HG02840 (cell line): Measurements from ENCODE around the gene ZFP14.
A peak's percentile ranks its signal among the peaks of the same experiment; 100 is the strongest.

Experiments
- ATAC-seq: cut with Tn5 transposase; IDR thresholded peaks from one replicate; pipeline ENCODE4 v1.9.1; 2021; ENCODE audit warnings: mild to moderate bottlenecking, moderate library complexity, moderate number of reproducible peaks; ENCODE audit not compliant: unreplicated experiment, low FRiP score

Gene ZFP14

DNA sequence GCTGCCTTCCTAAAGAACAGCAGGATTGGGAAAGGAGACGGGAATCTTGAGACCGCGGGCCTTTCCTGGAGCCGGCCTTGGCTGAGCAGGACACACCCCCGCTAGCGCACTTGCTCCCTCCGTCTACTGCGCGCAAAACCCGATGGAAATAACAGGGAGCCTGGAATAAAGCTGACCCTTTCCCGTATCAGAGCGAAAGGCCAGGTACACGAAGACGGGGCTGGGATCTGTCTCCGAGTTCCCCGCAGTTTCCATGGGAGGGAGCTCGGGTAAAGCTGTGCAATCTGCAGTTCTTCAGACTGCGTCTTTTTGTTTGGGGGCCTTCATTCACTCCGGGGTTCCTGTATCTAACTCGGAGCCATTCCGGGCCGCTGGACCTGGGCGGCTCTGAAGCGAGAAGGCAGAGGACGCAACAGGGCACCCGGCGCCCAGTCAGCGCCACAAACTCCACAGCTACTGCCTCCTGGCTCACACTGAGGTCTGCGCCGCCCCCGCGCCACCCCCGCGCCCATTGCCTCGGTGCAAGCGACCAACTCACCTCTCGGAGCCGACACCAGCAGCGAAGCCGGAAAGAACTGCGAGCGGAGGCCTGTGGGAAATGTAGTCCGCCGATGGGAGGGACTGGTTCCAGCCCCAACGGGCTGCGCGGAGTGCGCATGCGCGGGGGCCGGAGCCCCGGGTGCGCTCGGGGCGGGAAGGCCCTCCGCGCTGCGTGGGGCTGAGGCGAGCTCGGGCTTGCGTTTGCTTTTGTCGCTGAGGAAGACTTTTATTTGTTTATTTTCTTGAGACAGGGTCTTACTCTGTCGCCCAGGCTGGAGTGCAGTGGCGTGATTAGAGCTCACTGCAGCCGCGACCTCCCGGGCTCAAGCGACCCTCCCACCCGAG, at the start of gene ZFP14:
Gene ZFP14, minus strand, starts transcription at position 577 of the 885 bp plus-strand sequence. CDS start 11,309 bp downstream, outside the sequence.
- peak; percentile 96 for ATAC-seq

DNA sequence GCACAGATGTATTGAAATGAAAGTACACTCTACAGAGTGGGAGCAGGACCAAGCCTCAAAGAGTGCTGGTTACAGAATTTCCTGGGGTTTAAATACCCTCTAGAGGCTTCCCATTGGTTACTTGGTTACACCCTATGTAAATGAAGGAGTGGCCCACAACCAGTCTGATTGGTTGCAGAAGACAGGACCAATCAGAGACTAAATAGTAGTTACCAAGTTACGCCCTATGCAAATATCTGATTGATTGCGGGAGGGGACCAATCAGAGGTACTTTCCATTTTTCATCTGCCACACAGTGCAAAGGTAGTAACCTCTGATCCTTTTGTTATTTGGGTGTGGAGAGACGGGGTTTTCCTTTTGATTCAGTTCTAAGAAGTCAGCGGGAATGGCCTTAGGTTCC, 44.9 kb upstream of the ZFP14 start:
- no peak for ATAC-seq

GRCh38 chr19:36421749-36422481, 42.9 kb upstream of the ZFP14 start:
- no peak for ATAC-seq

DNA sequence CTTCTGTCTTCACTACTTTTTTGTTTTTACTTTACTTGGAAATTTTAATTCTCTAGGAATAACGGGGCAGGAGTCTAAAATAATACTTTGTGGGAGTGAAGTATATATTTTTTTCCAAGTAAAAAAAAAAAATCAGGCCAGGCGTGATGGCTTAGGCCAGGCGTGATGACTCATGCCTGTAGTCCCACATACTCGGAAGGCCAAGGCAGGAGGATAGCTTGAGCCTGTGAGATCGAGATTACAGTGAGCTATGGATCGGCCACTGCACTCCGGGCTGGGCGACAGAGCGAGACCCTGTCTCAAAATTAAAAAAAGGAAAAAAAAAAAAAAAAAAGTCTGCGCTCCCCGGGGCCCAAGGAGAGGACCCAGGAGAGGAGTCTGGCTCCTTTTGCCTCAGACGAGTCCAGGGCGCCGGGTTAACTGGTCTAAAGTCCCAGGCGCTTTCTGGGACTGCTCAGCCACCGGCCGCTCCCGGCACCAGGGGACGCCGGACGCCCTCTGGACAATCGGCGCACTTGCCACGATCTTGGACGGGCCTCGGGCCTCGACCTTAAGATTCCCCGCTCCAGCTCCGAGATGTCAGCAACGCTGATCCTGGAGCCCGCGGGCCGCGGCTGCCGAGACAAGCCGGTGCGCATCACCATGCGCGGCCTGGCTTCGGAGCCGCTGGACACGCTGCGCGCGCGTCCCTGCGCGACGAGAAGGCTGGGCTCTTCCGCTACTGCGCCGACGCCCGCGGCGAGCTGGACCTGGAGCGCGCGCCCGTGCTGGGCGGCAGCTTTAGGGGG, 42.2 kb upstream of the ZFP14 start:
- ATAC-seq: no peak

DNA sequence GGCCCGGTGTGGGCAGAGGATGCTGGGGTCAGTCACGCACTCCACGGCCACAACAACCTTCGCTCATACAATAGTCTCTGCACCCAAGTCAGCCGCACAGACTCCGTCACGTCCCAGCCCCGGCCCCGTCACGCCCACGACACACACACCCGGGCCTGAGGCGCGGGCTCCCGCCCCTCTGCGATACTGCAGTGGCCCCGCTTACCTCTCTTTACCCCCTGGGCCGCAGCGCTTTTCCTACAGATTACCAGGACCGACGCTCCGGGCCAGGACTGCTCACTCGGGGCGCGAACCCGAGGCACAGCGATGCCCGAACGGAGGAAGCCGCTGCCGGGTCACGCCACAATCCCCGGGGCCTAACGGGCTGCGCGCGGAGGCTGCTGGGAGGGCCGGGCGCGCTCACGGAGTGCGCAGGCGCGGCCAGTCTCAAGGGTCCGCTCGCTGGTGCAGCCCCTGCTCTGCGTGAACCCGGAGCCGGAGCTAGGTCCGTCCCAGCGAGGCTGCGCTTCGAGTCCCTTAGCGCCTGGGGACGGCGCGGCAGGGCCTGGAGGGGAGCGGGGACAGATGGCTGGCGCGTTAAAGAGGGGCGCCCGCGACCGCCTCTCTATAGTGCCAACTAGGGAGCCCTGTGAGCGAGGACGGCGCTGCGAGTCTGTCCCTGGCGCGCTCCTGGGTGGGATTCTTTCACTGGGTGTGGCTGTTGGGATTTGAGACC, 39.4 kb upstream of the ZFP14 start, which contains the start of gene ZFP82:
Gene ZFP82, minus strand, starts transcription at position 358 of the 715 bp plus-strand sequence. CDS start 8,855 bp downstream, outside the sequence.
- ATAC-seq: peak; percentile 86

- no peak for ATAC-seq
These were observed 38.8 kb upstream of the ZFP14 start for GRCh38 chr19:36417752-36418286.

DNA sequence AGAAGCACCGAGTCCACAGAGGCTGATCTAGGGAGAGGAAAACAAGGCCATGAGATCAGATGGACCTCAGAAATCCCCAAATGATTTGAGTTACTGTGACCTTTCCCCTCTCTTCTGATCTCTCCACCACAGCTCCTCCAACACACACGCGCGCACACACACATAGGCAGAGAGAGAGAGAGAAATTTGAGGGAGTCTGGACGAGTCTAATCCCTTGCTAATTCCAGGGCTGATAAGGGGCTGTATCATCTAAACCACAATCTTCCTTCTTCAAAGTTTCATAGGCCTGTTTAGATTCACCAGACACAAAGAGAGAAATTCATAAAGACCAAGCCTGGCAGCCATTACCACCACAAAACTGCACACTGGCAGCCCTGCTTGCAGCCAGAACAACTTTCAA, 30.8 kb upstream of the ZFP14 start:
- ATAC-seq: no peak

DNA sequence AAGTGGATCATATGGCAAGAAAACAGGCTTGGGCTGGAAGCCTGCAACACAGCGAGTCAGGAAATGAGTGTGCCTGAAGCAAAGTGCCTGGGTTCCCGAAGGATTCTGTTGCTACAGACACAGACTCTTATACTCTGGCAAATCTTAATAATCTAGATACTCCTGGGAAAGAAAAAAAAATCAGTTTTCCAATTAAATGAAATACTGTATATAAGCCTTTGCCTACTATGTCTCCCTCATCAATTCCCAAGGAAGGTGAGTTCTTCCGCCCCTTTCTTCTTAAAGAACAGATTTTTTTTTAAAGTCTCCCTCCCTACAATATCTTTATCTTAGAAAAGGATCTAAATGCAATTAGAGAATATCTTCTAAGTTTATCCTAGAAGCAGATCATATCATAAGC, 29.1 kb upstream of the ZFP14 start:
- ATAC-seq: no peak

DNA sequence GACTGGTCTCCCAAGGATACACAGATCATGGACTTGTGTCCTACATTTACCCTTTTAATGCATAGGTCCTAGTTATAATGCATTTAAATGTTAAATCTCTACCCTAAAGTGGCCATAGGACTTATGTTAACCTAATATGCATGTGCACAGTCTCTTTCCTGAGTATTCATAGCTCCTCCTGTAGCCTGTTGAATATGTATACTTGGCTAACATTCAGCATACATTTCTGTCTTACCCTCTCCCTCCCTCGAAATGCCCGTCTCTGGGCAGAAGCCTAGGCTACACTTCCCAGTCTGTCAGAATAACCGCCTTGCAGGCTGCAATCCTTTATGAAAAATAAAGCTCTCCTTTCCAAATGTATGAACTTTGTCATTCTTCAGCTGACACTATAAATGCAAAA, 25.5 kb upstream of the ZFP14 start:
- no peak for ATAC-seq

GRCh38 chr19:36401475-36401874, 22.5 kb upstream of the ZFP14 start:
- no peak for ATAC-seq

GRCh38 chr19:36398571-36398970, 19.6 kb upstream of the ZFP14 start:
- ATAC-seq: no peak

DNA sequence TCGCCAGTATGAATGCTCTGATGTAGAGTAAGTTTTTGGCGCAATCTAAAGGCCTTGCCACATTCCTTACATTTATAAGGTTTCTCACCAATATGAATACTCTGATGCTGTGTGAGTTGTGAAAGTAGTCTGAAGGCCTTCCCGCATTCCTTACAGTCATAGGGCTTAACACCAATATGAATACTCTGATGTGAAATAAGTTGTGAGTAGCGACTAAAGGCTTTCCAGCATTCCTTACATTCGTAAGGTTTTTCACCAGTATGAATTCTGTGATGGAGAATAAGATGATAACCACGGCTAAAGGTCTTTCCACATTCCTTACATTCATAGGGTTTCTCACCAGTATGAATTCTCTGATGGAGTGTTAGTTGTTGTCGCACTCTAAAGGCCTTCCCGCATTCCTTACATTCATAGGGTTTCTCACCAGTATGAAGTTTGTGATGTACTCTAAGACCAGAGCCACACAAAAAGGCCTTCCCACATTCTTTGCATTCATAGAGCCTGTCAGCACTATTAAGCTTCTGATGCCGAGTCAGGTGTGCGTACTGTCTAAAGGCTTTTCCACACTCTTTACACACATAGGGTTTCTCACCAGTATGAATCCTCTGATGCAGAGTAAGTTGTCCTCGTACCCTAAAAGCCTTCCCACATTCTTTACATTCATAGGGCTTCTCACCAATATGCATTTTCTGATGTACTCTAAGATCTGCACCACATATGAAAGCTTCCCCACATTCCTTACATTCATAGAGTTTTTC, 14.1 kb upstream of the ZFP14 start:
- ATAC-seq: no peak

GRCh38 chr19:36379510-36379819, 464 bp upstream of the ZFP14 start:
- no peak for ATAC-seq

DNA sequence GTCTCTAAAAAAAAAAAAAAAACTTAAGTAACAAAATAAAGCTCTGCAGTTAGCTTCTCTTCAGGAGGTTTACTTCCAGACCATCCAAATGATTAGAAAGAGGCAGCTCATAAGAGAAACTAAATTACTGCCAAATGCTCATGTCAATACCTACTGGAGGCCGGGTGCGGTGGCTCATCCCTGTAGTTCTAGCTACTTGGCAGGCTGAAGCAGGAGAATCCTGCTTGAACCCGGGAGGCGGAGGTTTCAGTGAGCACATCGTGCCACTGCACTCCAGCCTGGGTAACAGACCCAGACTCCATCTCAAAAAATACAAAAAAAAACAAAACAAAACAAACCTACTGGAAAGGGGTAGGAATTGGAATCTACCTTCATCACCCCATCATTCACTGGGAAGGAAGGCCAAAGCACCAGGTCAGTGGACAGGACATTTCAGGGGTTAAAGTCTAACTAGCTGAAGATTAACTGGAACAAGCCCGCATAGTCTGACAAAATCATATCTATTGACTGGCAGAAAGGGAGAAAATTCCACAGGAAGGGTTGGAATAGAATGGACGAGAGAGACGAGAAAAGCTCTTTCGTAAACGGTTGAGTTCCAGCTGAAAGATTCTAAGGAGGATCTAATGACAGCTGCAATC, 1.3 kb downstream of the ZFP14 start:
- ATAC-seq: no peak

DNA sequence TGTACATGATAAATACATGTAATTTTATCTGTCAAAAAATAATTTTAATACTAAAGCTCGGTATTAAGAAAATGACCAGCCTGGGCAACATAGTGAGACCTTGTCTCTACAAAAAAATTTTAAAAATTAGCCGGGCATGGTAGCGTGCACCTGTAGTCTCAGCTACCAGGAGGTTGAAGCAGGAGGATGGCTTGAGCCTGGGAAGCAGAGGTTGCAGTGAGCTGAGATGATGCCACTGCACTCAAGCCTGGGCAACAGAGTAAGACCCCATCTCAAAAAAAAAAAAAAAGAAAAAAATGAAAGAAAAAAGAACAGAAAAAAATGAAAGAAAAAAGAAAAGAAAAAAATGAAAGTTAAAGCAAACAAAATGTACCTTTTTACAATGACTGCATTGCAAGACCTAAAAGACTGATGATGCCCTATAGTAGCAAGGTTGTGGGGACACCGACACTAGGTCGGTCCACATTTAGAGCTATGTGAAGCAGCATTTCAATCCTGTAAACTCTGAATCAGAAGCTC, 5.3 kb downstream of the ZFP14 start:
- no peak for ATAC-seq

GRCh38 chr19:36371886-36372285, 7.1 kb downstream of the ZFP14 start:
- no peak for ATAC-seq

DNA sequence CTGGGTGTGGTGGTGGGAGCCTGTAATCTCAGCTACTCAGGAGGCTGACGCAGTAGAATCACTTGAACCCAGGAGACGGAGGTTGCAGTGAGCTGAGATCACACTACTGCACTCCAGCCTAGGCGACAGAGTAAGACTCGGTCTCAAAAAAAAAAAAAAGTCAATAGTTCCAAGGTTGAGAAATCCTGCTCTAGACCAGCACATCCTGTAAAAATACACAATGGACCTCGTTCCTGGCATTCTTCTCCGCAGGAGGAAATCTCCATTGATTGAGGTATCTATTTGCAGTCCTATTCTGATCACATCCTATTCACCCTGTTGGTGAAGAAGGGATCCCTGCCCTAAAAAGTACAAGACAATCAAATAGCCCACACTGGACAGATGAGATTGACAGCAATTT, 15.2 kb downstream of the ZFP14 start:
- ATAC-seq: no peak

- no peak for ATAC-seq
These were observed 38.1 kb downstream of the ZFP14 start for GRCh38 chr19:36340786-36341372.
